HG03039 (cell line): ENCODE measurements around the gene PARN.
"Not testable (repeated sequence)": the region's sequence is repeated elsewhere in the genome, so short reads cannot be mapped to it uniquely, and the experiment has no call there.

Source experiments
- ATAC-seq: cut with Tn5 transposase; IDR thresholded peaks from one replicate; pipeline ENCODE4 v1.9.1; 2021; ENCODE audit warnings: mild to moderate bottlenecking, moderate library complexity; ENCODE audit not compliant: unreplicated experiment

The PARN gene

DNA sequence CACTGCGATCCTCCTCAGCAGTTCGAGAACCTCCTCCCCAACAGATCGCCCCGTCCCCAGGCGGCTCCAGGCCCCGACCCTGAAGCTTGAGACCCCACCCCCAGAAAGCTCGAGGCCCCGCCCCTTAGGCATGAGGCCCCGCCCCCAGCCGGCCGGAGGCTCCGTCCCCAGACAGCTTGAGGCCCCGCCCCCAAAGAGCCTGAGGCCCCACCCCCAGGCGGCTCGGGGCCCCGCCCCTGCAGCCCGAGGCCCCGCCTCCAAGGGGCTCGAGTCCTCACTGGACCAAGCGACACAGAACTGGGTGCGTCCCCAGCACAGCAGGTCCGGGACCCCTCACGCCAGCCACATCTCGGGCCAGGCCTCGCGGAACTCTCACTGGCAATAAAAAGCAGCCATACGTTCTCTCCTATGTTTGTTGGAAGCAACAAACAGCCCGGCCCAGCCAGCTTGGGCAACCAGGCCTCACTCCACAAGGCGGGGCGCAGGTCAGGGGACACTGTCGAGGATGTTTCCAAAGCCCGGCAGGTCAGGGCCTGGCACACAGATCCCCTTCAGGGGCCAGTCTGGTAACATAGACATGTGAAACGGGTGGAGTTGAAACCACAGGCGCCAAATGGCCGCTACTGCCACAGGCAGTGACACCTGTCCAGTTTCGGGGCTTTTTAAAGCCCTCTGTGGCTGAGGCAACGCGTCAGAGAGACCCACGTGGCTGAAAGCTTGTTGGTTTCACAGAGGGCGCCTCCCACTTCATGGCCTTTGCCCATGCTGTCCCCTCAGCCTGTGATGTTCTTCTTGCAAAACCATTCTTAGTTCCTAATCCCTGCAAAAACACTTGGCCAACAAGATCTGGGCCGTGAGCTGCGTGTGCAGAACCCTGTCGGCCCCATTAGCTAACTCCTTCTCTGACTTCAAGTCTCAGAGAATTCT lies 224.2 kb downstream of the PARN start:
- ATAC-seq = peak; percentile 85

DNA sequence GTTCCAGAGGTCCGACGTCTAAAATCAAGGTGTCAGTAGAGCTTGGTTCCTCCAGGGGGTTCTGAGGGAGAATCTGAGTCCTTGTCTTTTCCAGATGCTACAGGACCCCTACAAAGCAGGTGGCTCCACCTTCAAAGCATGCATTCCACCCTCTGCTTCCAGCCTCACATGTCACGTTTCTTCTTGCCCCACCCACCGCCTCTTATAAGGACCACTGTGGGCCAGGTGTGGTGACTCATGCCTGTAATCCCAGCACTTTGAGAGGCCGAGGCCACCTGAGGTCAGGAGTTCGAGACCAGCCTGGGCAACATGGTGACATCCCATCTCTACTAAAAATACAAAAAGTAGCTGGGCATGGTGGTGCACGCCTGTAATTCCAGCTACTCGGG lies 227.1 kb downstream of the PARN start:
- ATAC-seq = not testable (repeated sequence)

DNA sequence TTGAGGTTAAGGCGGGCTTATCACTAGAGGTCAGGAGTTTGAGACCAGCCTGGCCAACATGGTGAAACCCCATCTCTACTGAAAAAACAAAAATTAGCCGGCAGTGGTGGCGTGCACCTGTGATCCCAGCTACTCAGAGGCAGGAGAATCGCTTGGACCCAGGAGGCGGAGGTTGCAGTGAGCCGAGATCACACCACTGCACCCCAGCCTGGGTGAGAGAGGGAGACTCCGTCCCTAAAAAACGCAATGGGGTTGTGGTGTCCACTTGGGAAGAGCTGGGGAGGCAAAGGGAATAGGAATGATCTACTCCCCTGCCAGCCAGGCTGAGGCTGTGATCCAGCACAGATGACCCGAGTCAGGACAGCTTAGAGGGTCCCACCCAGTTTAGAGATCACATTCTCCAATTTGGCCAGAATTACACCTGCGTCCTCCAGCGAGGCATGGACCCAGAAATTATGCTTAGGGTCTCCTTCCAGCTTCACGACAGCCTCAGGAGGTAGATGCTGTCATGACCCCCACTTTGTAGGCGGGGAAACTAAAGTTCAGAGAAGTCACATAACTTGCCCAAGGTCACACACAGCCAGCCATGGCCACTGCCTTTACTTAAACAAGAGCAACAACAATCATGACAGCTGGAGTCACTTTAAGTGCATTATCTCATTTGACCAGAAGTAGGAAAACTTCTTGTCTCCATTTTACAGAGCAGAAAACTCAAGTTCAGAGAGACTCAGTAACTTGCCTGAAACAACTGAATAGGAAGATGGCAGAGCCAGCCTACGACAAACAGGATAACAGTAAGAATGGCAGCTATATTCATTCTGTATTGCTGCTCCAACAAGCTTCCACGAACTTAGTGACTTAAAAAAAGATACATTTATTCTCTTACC lies 227.7 kb downstream of the PARN start:
- not testable (repeated sequence) for ATAC-seq

DNA sequence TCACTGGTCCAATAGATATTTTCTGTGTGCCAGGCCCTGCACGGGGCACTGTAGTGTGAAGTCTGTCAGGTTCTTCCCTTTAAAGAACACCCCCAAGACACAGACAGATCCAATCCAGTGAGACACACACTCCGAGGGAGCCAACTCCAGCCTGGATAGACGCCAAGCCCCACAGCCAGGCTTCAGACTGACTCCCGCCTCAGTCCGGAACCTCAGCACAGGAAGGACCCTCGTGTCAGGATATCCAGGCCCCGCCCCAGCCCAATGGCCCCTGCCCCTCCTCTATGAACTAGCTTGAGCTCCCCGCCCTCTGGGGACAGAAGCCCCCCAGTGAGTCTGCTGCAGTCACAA lies 228.4 kb downstream of the PARN start:
- ATAC-seq = not testable (repeated sequence)

DNA sequence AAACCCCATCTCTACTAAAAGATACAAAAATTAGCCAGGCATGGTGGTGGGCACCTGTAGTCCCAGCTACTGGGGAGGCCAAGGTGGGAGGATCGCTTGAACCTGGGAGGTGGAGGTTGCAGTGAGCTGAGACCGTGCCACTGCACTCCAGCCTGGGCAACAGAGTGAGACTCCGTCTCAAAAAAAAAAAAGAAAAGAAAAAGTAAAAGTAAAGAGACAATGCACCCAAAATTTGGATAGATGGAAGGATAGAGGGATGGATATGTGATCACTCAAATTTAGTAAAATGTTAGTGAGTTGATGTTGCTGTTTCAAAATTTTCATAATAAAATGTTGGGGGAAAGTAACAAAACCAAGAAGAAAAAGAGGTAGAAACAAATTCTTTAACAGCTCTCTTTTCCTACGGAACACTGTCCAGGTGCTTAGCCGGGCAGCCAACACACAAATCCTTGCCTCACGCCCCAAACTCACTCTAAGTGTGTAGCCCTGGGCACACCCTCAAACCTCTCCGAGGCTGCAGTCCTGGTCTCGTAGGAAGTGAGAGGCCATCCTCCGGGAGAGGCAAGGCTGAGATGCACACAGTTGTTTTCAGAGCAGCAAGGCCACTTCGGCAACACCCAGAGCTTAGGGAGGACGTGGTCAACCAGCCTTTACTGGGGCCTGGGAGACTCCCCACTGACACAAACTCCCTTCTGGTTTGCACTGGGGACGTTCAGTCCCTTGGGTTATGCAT lies 228.9 kb downstream of the PARN start:
- not testable (repeated sequence) for ATAC-seq

DNA sequence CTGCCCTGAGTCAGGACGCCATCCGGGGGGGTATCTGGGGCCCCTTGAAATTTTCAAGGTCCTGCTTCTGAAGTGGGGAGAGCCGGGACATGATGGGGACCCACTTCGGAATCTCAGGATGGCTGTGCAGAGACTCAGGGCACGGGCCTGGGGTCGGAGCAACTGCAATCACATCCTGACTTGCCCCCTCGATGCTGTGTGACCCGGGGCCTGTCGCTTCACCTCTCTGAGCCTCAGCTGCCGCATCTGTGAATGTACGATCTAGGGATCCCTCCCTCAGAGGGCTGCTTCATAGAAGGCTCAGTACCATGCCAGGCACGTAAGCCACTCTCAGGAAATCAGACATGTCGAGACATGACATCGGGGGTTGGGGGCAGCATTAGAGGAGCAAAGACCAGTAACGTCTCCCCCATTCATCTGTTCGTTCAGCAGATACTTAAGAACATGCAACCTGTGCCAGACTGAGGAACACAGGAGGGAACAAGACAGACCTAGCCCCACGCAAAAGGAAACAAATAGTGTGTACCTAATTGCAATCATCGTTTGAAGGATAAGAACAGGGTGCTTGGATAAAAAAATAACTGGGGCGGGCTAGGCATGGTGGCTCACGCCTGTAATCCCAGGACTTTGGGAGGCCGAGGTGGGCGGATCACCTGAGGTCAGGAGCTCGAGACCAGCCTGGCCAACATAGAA lies 229.6 kb downstream of the PARN start:
- ATAC-seq = no peak

DNA sequence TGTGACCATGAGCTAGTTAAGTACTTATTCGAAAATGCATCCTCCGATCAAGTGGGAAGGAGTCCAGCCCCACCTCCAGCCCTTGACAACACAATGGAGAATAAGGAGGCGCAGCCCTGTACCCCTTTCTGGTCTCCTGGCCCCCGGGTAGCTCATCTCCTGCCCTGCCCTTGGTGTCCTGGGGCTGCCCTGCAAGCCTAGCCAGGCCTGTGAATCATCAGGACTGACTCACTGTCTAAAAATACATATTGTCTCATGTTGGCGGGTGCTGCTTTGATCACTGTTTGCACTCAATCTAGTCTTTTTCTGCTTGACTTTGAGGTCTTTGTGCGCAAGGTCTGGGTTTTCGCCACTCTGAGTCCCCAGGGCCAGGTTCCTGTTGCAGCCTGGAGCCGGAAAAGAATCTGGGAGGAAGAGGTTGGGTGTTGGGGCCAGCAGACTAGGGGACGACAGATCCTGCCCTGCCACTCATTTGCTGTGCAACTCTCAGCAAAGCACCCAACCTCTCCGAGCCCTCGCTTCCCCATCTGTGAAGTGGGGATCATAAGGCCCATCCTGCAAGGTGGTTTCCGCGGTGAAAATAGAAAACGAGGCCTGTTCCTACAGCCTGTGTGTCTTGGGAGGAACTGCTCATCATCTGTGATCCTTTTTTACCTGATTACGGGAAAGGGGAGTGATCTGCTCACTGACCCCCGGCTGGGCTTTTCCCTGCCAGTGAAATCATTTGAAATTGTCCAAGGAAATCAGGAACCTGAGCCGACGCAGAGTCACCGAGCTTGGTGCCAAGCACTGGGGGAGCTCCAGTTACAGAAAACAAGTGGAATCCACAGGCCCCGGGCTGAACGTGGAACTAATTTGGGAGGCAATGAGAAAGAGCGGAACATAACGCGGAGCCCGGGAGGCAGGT lies 230.4 kb downstream of the PARN start:
- ATAC-seq = no peak

DNA sequence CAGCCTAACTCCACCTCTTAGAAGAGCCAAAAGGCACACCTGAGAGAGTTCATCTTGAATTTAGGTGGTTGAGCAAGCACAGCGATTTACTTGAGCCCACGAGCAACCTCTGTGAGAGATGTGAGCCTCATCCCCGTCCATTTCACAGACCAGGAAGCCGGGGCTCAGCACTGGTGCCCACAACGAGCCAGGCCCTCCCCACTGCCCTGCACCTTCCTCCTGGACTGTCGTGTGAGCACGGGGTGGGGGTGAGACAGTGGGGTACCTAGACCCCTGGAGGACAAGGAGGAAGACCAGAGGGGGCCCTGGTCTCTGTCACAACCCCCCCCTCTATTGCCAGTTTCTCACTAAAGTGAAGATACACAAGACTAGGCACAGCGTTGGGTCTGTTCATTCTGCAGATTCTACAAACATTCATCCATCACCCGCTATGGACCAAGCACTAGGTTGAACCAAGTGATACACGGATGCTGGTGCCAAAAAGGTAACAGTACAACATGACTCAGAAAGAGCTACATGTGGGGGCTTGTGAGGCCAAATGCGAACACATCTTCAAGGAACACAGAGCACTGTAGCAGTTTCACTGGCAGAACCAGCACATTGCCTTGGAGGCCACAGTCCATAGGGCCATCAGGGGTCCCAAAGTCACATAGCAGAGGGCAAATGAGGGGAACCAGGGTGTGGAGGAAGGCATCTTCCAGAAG lies 231.9 kb downstream of the PARN start:
- no peak for ATAC-seq

DNA sequence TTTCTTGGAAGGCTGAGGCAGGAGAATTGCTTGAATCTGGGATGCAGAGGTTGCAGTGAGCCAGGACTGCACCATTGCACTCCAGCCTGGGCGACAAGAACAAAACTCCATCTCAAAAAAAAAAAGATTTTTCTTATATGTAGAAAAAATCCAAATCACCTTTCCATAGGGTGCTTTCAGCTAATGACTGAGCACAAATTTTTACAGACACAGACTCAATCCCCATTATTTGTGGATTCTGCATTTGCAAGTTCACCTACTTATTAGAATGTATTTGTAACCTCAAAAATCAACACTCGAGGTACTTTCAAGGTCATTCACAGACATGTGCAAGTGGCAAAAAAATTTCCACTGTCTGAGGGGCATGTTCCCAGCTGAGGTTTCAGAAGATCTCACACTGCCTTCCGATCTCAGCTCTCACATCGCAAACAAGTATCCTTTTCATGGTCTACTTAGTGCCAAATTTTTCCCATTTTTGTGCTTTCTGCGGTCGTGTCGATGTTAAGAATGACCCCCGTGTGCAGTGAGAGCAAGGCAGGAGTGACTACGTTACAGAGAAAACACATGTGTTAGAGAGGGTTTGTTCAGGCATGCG lies 234.3 kb downstream of the PARN start:
- ATAC-seq = not testable (repeated sequence)

DNA sequence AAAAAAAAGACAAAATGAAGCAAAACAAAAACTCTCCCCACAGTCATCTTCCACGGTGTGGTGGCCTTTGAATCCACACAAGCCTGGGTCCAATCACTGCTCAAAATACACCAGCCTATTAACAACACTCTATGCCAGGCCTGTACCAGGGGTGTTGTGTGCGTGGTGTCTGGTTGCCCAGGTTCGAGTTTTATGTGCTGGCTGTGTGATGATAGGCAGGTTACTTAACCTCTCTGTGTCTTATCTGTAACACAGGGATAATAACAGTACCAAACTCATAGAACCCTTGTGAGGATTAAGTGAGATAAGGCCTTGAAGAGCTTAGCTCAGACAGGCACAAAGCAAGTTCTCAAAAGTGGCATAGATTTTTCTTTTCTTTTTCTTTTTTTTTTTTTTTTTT lies 235.2 kb downstream of the PARN start:
- no peak for ATAC-seq

DNA sequence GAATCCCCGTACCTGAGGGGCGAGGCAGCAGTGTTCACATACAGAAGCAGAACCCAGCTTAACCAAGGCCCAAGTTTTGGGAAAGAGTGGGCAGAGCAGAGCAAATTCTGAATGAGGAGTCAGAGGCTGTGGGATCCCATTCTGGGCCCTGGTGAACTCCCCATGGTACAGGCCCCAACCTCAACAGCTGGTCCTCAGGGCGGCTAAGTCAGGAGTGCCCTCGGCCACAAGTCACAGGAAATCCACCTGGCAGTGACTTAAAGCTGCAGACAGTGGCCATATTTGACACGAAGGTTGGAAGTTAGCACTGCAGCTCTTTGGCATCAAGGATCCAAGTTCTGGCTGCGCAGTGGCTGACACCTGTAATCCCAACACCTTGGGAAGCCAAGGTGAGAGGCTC lies 237.1 kb downstream of the PARN start:
- no peak for ATAC-seq

DNA sequence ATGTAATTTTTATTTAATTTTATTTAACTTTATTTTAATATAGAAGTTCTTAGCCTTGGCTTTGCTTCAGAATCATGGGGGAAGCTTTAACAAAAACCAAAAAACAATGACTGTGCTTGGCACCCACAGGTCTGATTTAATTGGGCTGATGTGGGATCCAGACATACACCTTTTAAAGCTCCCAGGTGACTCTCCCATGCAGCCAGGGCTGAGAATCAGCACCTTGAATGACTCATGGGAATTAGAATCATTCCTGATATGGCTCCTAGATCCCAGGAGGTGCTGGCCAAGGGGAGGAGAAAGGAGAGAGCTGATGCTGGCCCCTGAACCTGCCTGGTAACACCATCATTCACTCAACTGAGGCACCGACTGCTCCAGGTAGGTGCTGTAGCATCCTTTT lies 240.7 kb downstream of the PARN start:
- no peak for ATAC-seq

DNA sequence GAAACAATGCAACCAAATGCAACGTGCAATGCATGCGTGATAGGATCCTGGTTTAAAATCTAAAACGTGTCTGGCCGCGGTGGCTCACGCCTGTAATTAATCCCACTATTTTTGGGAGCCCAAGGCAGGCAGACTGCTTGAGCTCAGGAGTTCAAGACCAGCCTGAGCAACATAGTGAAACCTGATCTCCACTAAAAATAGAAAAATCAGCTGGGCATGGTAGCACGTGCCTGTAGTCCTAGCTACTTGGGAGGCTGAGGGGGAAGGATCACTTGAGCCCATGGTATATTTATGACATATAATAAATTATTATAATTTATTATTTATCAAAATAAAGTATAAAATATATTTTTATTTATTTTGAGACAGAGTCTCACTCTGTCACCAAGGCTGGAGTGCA lies 241.8 kb downstream of the PARN start:
- ATAC-seq = no peak

DNA sequence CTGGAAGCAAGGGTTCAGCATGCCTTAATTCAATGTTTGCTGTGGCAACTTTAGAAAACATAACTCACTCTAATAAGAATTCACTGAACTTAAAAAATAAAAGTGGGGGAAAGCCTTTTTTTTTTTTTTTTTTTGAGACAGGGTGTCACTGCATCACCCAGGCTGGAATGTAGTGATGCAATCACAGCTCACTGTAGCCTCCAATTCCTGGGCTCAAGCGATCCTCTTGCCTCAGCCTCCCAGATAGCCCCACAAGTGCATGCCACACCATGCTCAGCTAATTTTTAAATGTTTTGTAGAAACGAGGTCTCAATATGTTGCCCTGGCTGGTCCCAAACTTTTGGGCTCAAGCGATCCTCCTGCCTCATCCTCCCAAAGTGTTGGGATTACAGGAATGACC lies 243.9 kb downstream of the PARN start:
- ATAC-seq = no peak
